Measurements from ENCODE around the gene MEGF11.

GRCh38 chr15:66044837-66045236, 208.7 kb downstream of the MEGF11 start:
- TF ChIP-seq, protein P1, sequence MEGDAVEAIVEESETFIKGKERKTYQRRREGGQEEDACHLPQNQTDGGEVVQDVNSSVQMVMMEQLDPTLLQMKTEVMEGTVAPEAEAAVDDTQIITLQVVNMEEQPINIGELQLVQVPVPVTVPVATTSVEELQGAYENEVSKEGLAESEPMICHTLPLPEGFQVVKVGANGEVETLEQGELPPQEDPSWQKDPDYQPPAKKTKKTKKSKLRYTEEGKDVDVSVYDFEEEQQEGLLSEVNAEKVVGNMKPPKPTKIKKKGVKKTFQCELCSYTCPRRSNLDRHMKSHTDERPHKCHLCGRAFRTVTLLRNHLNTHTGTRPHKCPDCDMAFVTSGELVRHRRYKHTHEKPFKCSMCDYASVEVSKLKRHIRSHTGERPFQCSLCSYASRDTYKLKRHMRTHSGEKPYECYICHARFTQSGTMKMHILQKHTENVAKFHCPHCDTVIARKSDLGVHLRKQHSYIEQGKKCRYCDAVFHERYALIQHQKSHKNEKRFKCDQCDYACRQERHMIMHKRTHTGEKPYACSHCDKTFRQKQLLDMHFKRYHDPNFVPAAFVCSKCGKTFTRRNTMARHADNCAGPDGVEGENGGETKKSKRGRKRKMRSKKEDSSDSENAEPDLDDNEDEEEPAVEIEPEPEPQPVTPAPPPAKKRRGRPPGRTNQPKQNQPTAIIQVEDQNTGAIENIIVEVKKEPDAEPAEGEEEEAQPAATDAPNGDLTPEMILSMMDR (IDR thresholded peaks at IDR 0.05) = no peak
- TF ChIP-seq REST (IDR thresholded peaks at IDR 0.05; ENCODE audit: low read depth, low read length) (no peak), SMC3 (IDR thresholded peaks at IDR 0.05; ENCODE audit: low read depth, low read length) (no peak), EP300 (IDR thresholded peaks at IDR 0.05; ENCODE audit: borderline replicate concordance in 1 of 2, low read depth in 1 of 2, low read length in 1 of 2) (no peak), YY1 (IDR thresholded peaks at IDR 0.05; ENCODE audit: low read depth) (no peak), RXRA (IDR thresholded peaks at IDR 0.05; ENCODE audit: borderline replicate concordance, low read depth) (no peak), FOXJ3 (CRISPR knock-in tag; IDR thresholded peaks at IDR 0.05) (no peak), JUND (IDR thresholded peaks at IDR 0.05) (no peak), SIN3A (IDR thresholded peaks at IDR 0.05; ENCODE audit: borderline replicate concordance, low read depth, low read length) (no peak), FOXM1 (IDR thresholded peaks at IDR 0.05; ENCODE audit: low read depth) (no peak)
- TF ChIP-seq, protein P2, sequence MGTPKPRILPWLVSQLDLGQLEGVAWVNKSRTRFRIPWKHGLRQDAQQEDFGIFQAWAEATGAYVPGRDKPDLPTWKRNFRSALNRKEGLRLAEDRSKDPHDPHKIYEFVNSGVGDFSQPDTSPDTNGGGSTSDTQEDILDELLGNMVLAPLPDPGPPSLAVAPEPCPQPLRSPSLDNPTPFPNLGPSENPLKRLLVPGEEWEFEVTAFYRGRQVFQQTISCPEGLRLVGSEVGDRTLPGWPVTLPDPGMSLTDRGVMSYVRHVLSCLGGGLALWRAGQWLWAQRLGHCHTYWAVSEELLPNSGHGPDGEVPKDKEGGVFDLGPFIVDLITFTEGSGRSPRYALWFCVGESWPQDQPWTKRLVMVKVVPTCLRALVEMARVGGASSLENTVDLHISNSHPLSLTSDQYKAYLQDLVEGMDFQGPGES (IDR thresholded peaks at IDR 0.05; ENCODE audit: low read depth, low read length) = no peak
